Activated CD8-positive, alpha-beta T cell treated with anti-CD3 and anti-CD28 coated beads, Interleukin-2, amount 10 ng/mL, durations not matched to agents 7 days and 5 days (primary cell): ENCODE measurements around the gene RGS10. TPM values are rescaled to one million over a fixed set of nuclear protein-coding genes. Genes with fewer than 3 reads are reported as not detected.

ENCODE experiments used
- ATAC-seq: fragments of 150-1000 bp; cut with Tn5 transposase; one replicate; pipeline ENCODE4 v1.10.0; 2021; ENCODE audit warnings: moderate library complexity
- CTCF ChIA-PET: fragments of 350-600 bp; sonication (Branson Sonifier 250); formaldehyde crosslinking; loops from one replicate; lab custom pipeline; 2021; ENCODE audit warnings: antibody characterized with exemption; lab: Charles Lee
- POLR2A ChIA-PET: fragments of 350-600 bp; sonication (Branson Sonifier 250); formaldehyde crosslinking; loops from one replicate; lab custom pipeline; 2021; ENCODE audit warnings: antibody characterized with exemption; lab: Charles Lee
- DNase-seq: peaks from one replicate; pipeline ENCODE4 v3.0.0-alpha.2; 2020
- H3K27ac Mint-ChIP-seq: one replicate; pipeline ENCODE4 v1.8.0; 2021; ENCODE audit warnings: mild to moderate bottlenecking, mixed read lengths
- H3K27me3 Mint-ChIP-seq: one replicate; pipeline ENCODE4 v1.8.0; 2021; ENCODE audit warnings: low read depth, mixed read lengths
- H3K36me3 Mint-ChIP-seq: one replicate; pipeline ENCODE4 v1.8.0; 2021; ENCODE audit warnings: low read depth, mixed read lengths
- H3K4me1 Mint-ChIP-seq: one replicate; pipeline ENCODE4 v1.8.0; 2021; ENCODE audit warnings: low read depth, mixed read lengths
- H3K4me3 Mint-ChIP-seq: one replicate; pipeline ENCODE4 v1.8.0; 2021; ENCODE audit warnings: mild to moderate bottlenecking, mixed read lengths
- H3K9me3 Mint-ChIP-seq: one replicate; pipeline ENCODE4 v1.8.0; 2022; ENCODE audit warnings: mixed read lengths; ENCODE audit not compliant: insufficient read depth
- total RNA-seq, 2 experiments: library from RNA; stranded (reverse); gene quantifications; one replicate each; pipeline ENCODE4 v1.2.3, GENCODE V29; 2021

The RGS10 gene
- total RNA-seq, 2 experiments from 2014 or later = 166 TPM

GRCh38 chr10:119454990-119455389 is 87.5 kb downstream of the RGS10 start:
- ChIA-PET POLR2A (no interaction called here), CTCF (interaction anchor here (0.8 kb wide), 1 partner anchor 10 kb away, joined by 3 read pairs; no protein-coding TSS in a partner anchor)
- H3K9me3 Mint-ChIP-seq = no peaks in the 10 kb centered on the region
- H3K36me3 Mint-ChIP-seq = no peaks in the 10 kb centered on the region
- no peak overlapping the region for H3K27ac Mint-ChIP-seq
- H3K4me3 Mint-ChIP-seq = no peak overlapping the region
- DNase-seq (no peak), ATAC-seq (no peak)
- H3K27me3 Mint-ChIP-seq = no peaks in the 10 kb centered on the region
- H3K4me1 Mint-ChIP-seq = peaks cover 3% of the 10 kb centered on the region

DNA sequence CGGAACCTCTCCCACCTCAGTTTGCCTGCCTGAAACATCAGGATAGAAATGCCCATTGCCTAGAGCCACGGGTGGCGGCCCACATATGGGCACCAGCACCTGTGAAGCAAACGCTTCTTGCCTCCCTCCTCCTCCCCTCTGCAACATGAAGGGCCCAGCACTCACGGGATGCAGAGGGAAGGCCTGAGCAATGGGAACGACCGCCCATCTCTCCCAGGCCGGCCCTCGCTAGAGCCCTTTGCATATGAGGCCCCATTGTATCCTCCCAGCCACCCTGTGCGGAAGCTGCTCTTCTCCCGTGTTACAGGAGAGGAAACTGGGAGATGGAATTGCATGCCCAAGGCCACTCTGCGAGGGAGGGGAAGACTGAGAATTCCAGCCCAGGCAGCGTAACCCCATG is 88.2 kb downstream of the RGS10 start:
- H3K4me1 Mint-ChIP-seq = peaks cover 4% of the 10 kb centered on the region
- no peaks in the 10 kb centered on the region for H3K36me3 Mint-ChIP-seq
- ChIA-PET CTCF (interaction anchor here (0.8 kb wide), 1 partner anchor 9 kb away, joined by 3 read pairs; no protein-coding TSS in a partner anchor), POLR2A (no interaction called here)
- no peak for DNase-seq
- H3K27ac Mint-ChIP-seq = no peak overlapping the region
- H3K4me3 Mint-ChIP-seq = no peak overlapping the region
- no peaks in the 10 kb centered on the region for H3K9me3 Mint-ChIP-seq
- no peak for ATAC-seq
- H3K27me3 Mint-ChIP-seq = no peaks in the 10 kb centered on the region

- ChIA-PET CTCF (no interaction called here), POLR2A (no interaction called here)
- DNase-seq (no peak), ATAC-seq (no peak)
- H3K4me1 Mint-ChIP-seq = peaks cover 4% of the 10 kb centered on the region
- no peak overlapping the region for H3K27ac Mint-ChIP-seq
- H3K36me3 Mint-ChIP-seq = no peaks in the 10 kb centered on the region
- no peaks in the 10 kb centered on the region for H3K9me3 Mint-ChIP-seq
- no peak overlapping the region for H3K4me3 Mint-ChIP-seq
- H3K27me3 Mint-ChIP-seq = no peaks in the 10 kb centered on the region
Measured at GRCh38 chr10:119453313-119453712, 89.2 kb downstream of the RGS10 start.

GRCh38 chr10:119452396-119452795 is 90.1 kb downstream of the RGS10 start:
- no peaks in the 10 kb centered on the region for H3K36me3 Mint-ChIP-seq
- CTCF ChIA-PET = no interaction called here
- no peak for DNase-seq

GRCh38 chr10:119451300-119451896 is 91.1 kb downstream of the RGS10 start:
- ChIA-PET POLR2A (no interaction called here), CTCF (interaction anchor here (1.1 kb wide), 1 partner anchor 252 kb away, joined by 3 read pairs; no protein-coding TSS in a partner anchor)
- no peaks in the 10 kb centered on the region for H3K27me3 Mint-ChIP-seq
- H3K36me3 Mint-ChIP-seq = no peaks in the 10 kb centered on the region
- no peak overlapping the region for H3K27ac Mint-ChIP-seq
- H3K4me3 Mint-ChIP-seq = no peak overlapping the region
- no peaks in the 10 kb centered on the region for H3K9me3 Mint-ChIP-seq
- peaks cover 4% of the 10 kb centered on the region for H3K4me1 Mint-ChIP-seq
- DNase-seq (no peak), ATAC-seq (no peak)

More at GRCh38 chr10:119452396-119452795, 90.1 kb downstream of the RGS10 start:
- Mint-ChIP-seq H3K9me3 (no peaks in the 10 kb centered on the region), H3K4me3 (no peak overlapping the region), H3K4me1 (peaks cover 4% of the 10 kb centered on the region), H3K27ac (no peak overlapping the region), H3K27me3 (no peaks in the 10 kb centered on the region)
- POLR2A ChIA-PET = no interaction called here
- no peak for ATAC-seq

DNA sequence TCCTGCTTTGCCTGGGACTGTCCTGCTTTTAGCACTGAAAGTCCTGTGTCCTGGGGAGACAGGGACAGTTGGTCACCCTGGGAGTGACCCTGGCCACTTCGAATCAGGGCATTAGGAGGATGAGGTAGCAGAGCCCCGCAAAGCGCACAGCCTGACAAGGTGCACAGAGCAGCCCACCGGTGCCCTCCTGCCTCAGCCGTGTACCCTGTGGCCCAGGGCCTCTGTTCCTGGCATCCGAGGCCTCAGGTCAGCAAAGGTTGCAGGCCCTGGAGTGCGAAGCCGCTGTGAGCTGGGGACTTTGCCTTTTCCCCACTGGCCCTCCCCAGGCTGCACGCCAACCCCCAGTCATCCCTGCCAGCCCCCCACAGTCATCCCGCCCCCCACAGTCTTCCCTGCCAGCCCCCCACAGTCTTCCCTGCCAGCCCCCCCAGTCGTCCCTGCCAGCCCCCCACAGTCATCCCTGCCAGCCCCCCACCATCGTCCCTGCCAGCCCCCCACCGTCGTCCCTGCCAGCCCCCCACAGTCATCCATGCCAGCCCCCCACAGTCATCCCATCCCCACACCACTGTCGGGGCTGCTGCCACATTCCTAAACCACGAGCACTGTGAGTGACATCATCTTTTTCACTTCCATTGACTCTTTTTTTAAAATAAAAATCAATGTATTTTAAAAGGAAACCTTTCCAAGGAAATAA is 91.8 kb downstream of the RGS10 start:
- peaks cover 2% of the 10 kb centered on the region for H3K36me3 Mint-ChIP-seq
- CTCF ChIA-PET = interaction anchor here (1.1 kb wide), 1 partner anchor 252 kb away, joined by 3 read pairs; no protein-coding TSS in a partner anchor
- no peaks in the 10 kb centered on the region for H3K9me3 Mint-ChIP-seq
- no peak for DNase-seq
- POLR2A ChIA-PET = no interaction called here
- peaks cover 8% of the 10 kb centered on the region for H3K4me1 Mint-ChIP-seq
- no peak overlapping the region for H3K27ac Mint-ChIP-seq
- no peaks in the 10 kb centered on the region for H3K27me3 Mint-ChIP-seq
- H3K4me3 Mint-ChIP-seq = no peak overlapping the region
- ATAC-seq = no peak

Other genes with a start within 250 kb of the RGS10 start
- 100 to 1,000 TPM; 173 to 177 TPM for gene TIAL1, start 54.2 kb upstream of the RGS10 start, total RNA-seq
- 10 to 100 TPM; 14.2 to 14.7 TPM for gene BAG3, start 108.7 kb upstream of the RGS10 start, total RNA-seq
- gene INPP5F, start 183.3 kb upstream of the RGS10 start, total RNA-seq = 10 to 100 TPM; 15.9 to 17.6 TPM